HepG2 (cell line): ENCODE data around the gene URM1. TPM values are rescaled to one million over a fixed set of nuclear protein-coding genes. Genes with fewer than 3 reads are reported as not detected.

ENCODE experiments used
- ATF1 ChIP-seq: IDR thresholded peaks from 2 replicates; pipeline ENCODE4 v1.6.1; 2016; ENCODE audit warnings: mild to moderate bottlenecking, control low read depth
- GTF3A ChIP-seq: sonication (generic); formaldehyde crosslinking; conservative IDR thresholded peaks from 2 replicates; pipeline ENCODE4 v1.4.0; 2020; ENCODE audit warnings: mild to moderate bottlenecking, missing genetic modification reagents
- HBP1 ChIP-seq: IDR thresholded peaks from 2 replicates; pipeline ENCODE4 v1.6.1; 2016; ENCODE audit warnings: low read depth, control low read depth
- NCOA1 ChIP-seq: sonication (generic); formaldehyde crosslinking; IDR thresholded peaks from 2 replicates; pipeline ENCODE4 v1.9.0; 2021; ENCODE audit warnings: missing genetic modification reagents
- SMAD1 ChIP-seq: sonication (generic); formaldehyde crosslinking; IDR thresholded peaks from 2 replicates; pipeline ENCODE4 v1.4.0; 2020; ENCODE audit warnings: missing genetic modification reagents, low read depth, mild to moderate bottlenecking, borderline replicate concordance
- SP4 ChIP-seq: sonication (generic); formaldehyde crosslinking; IDR thresholded peaks from 2 replicates; pipeline ENCODE4 v1.8.1; 2023; ENCODE audit warnings: mild to moderate bottlenecking, missing genetic modification reagents
- TFDP2 ChIP-seq: sonication (generic); formaldehyde crosslinking; IDR thresholded peaks from 2 replicates; pipeline ENCODE4 v1.4.0; 2020; ENCODE audit warnings: missing genetic modification reagents
- YY1 ChIP-seq: IDR thresholded peaks from 2 replicates; pipeline ENCODE4 v1.6.1; 2011; ENCODE audit warnings: low read length, low read depth, moderate library complexity, mild to moderate bottlenecking; ENCODE audit not compliant: insufficient read depth, insufficient replicate concordance
- ZFP36L2 ChIP-seq: sonication (generic); formaldehyde crosslinking; IDR thresholded peaks from 2 replicates; pipeline ENCODE4 v1.4.0; 2020; ENCODE audit warnings: missing genetic modification reagents
- ZFYVE20 ChIP-seq: sonication (generic); formaldehyde crosslinking; IDR thresholded peaks from 2 replicates; pipeline ENCODE4 v1.8.0; 2023; ENCODE audit warnings: low read depth, mild to moderate bottlenecking, moderate library complexity, missing genetic modification reagents, borderline replicate concordance
- ZNF136 ChIP-seq: sonication (generic); formaldehyde crosslinking; IDR thresholded peaks from 2 replicates; pipeline ENCODE4 v1.8.1; 2022; ENCODE audit warnings: low read depth, mild to moderate bottlenecking, moderate library complexity, missing genetic modification reagents
- ZNF318 ChIP-seq: sonication (generic); formaldehyde crosslinking; IDR thresholded peaks from 2 replicates; pipeline ENCODE4 v1.4.0; 2020; ENCODE audit warnings: mild to moderate bottlenecking, missing genetic modification reagents
- ZNF441 ChIP-seq: sonication (generic); formaldehyde crosslinking; IDR thresholded peaks from 2 replicates; pipeline ENCODE4 v1.7.0; 2021; ENCODE audit warnings: missing genetic modification reagents, borderline replicate concordance
- ZNF569 ChIP-seq: sonication (generic); formaldehyde crosslinking; IDR thresholded peaks from 2 replicates; pipeline ENCODE4 v1.5.0; 2020; ENCODE audit warnings: mild to moderate bottlenecking, missing genetic modification reagents, moderate library complexity, borderline replicate concordance
- polyA plus RNA-seq, 8 experiments: library from polyadenylated mRNA; depleted of rRNA in 3 of 8; stranded (reverse) in 7 of 8; unstranded in 1 of 8; fragments of >200 nt; fragmentation: Illumina TruSeq in 4 of 8; extraction: Trizol in 4 of 8; gene quantifications; 2 replicates each; pipeline versions ENCODE4 v1.2.1 to v1.2.3, GENCODE V29; 2011 to 2016; ENCODE audit warnings: low read depth in 4 of 8, missing spikeins in 1 of 8, mixed read lengths in 1 of 8; ENCODE audit not compliant: insufficient read depth in 1 of 8
- total RNA-seq, 5 experiments: library from RNA; depleted of rRNA; stranded (reverse); fragments of >200 nt; fragmentation: Illumina TruSeq; extraction: Trizol; gene quantifications; 2 replicates each; pipeline ENCODE4 v1.2.3, GENCODE V29; 2016; ENCODE audit warnings: low read depth in 1 of 5
- TF ChIP-seq, protein P1 (sequence below): sonication (generic); formaldehyde crosslinking; IDR thresholded peaks from 2 replicates; pipeline ENCODE4 v1.5.0; 2020; ENCODE audit warnings: missing genetic modification reagents

Gene URM1
- total and polyA plus RNA-seq, 2 of the 13 experiments (the other 11 are each of a cell fraction or from before 2014, with no cell fraction given) = 37.1 to 41.3 TPM

DNA sequence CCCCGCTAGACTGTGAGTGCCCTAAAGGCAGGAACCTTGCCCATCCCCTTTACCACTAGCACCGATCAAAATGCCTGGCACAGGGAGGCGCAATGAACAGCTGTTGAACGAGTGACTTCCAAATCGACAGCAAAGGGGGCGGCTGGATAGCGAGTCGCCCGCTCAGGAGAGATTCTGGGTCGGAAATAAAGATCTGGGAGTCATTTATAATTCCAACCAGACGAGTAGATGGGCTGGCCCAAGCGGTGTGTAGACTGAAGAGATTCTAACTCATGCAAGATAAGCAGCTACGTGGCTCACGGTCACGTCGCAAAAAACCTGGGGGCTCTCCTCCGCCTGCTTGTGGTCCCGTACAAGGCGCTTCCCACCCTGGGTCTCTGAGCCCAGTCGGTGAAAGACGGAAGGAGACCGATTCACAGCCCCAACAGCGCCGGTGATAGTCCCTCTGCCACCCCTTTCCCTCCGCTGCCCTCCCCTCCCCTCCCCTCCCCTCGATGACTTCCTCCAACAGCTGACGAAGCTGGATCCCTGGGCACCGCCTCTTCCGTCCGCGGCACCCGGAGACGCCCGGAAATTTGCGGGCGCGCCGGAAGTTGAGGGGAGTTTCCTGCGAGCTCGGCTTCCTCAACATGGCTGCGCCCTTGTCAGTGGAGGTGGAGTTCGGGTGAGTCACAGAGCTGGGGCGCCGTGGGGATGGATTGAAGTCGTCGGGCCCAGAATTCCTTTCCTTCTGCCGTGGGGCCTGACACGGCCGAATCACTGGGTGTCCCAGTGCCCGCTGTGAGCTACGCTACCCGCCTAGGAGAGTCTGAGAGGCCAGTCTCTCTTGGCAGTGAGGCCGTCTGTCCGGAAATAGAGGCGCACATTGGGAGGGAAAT is at the start of gene URM1 (continued):
- no peak for TF ChIP-seq ZNF318 (CRISPR knock-in tag)
- no peak for TF ChIP-seq GTF3A (CRISPR knock-in tag)
- no peak for TF ChIP-seq ZNF136 (CRISPR knock-in tag)
- no peak for TF ChIP-seq HBP1 (CRISPR knock-in tag)
- TF ChIP-seq TFDP2 (CRISPR knock-in tag) = no peak
- TF ChIP-seq SP4 = peak; percentile 73; the same call in 1 of the 2 replicates
- TF ChIP-seq, protein P1, sequence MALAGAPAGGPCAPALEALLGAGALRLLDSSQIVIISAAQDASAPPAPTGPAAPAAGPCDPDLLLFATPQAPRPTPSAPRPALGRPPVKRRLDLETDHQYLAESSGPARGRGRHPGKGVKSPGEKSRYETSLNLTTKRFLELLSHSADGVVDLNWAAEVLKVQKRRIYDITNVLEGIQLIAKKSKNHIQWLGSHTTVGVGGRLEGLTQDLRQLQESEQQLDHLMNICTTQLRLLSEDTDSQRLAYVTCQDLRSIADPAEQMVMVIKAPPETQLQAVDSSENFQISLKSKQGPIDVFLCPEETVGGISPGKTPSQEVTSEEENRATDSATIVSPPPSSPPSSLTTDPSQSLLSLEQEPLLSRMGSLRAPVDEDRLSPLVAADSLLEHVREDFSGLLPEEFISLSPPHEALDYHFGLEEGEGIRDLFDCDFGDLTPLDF (CRISPR knock-in tag) = no peak
- TF ChIP-seq ZFP36L2 (CRISPR knock-in tag) = no peak
- 0 out of 2 replicates have a peak, but pooled peaks have one; percentile 29 for TF ChIP-seq ZNF441 (CRISPR knock-in tag)
- no peak for TF ChIP-seq NCOA1 (CRISPR knock-in tag)
- no peak for TF ChIP-seq SMAD1
- TF ChIP-seq ZFYVE20 (CRISPR knock-in tag) = no peak
- peak; percentile 56; the same call in 1 of the 2 replicates for TF ChIP-seq ATF1
- TF ChIP-seq ZNF569 (CRISPR knock-in tag) = no peak
- TF ChIP-seq YY1 = peak; percentile 98
